Activated CD4-positive, alpha-beta memory T cell treated with anti-CD3 and anti-CD28 coated beads, Interleukin-2, amount 10 ng/mL, durations not matched to agents 7 days and 5 days (primary cell): ENCODE measurements around the gene IPCEF1. TPM values are rescaled to one million over a fixed set of nuclear protein-coding genes. Genes with fewer than 3 reads are reported as not detected.
"Not testable (repeated sequence)": the region's sequence is repeated elsewhere in the genome, so short reads cannot be mapped to it uniquely, and the experiment has no call there.

Experiments used
- CTCF ChIA-PET: fragments of 350-600 bp; sonication (Branson Sonifier 250); formaldehyde crosslinking; loops from one replicate; lab custom pipeline; 2021; ENCODE audit warnings: antibody characterized with exemption, inconsistent platforms; lab: Charles Lee
- POLR2A ChIA-PET: fragments of 350-600 bp; sonication (Branson Sonifier 250); formaldehyde crosslinking; loops from one replicate; lab custom pipeline; 2021; ENCODE audit warnings: antibody characterized with exemption; lab: Charles Lee
- DNase-seq: peaks from one replicate; pipeline ENCODE4 v3.0.0-alpha.2; 2020
- H3K27ac Mint-ChIP-seq: one replicate; pipeline ENCODE4 v1.8.0; 2021; ENCODE audit warnings: mild to moderate bottlenecking, mixed read lengths
- H3K27me3 Mint-ChIP-seq: one replicate; pipeline ENCODE4 v1.8.0; 2021; ENCODE audit warnings: mixed read lengths
- H3K36me3 Mint-ChIP-seq: one replicate; pipeline ENCODE4 v1.8.0; 2021; ENCODE audit warnings: low read depth, mixed read lengths
- H3K4me1 Mint-ChIP-seq: one replicate; pipeline ENCODE4 v1.8.0; 2021; ENCODE audit warnings: mixed read lengths
- H3K4me3 Mint-ChIP-seq: one replicate; pipeline ENCODE4 v1.8.0; 2021; ENCODE audit warnings: mild to moderate bottlenecking, mixed read lengths
- H3K9me3 Mint-ChIP-seq: one replicate; pipeline ENCODE4 v1.8.0; 2021; ENCODE audit warnings: mixed read lengths
- total RNA-seq, 2 experiments: library from RNA; stranded (reverse); gene quantifications; one replicate each; pipeline ENCODE4 v1.2.3, GENCODE V29; 2021

Gene IPCEF1
- total RNA-seq, 2 experiments from 2014 or later: 13.8 to 20.3 TPM

DNA sequence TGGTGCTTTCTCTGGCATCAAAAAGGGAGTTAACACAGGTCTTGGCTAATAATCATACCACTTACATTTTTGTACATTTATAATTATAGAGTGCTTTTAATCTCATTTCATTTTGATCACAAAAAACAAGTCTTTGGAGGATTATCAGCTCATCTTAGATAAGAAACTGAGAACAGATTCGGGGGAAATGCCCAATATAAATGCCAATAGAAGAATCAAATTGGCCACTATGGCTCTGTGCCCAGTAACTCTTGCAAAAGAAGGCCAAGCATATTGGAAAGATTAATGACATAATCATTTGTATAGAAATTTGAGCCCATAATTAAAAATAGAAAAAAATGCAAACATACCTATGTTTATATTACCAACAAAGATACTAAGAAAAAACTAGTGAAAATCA lies 42.5 kb downstream of the IPCEF1 start:
- Mint-ChIP-seq H3K4me3 (no peak overlapping the region), H3K4me1 (no peaks in the 10 kb centered on the region), H3K9me3 (no peaks in the 10 kb centered on the region), H3K36me3 (no peaks in the 10 kb centered on the region), H3K27ac (no peak overlapping the region), H3K27me3 (peaks cover 22% of the 10 kb centered on the region)
- CTCF ChIA-PET: interaction anchor here (1.6 kb wide), 1 partner anchor 36 kb away, joined by 3 read pairs; no protein-coding TSS in a partner anchor
- POLR2A ChIA-PET: no interaction called here
- no peak for DNase-seq

DNA sequence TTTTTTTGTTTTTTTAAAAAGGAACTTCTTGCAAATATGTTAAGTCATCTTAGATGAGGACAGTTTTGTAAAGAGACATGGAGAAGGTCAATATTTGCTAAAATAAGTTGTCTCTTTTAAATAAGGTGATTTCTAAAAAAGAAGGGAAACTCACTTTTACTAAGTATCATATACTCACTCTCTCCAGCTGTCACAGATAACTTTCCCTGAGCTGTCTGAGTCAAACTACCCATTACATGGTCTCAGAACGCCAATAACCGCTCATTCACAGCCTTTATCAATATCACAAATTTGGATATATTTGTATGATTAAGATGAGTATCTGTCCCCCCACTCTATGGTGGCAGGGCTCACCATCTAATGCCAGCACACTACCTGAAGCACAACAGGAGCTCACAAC lies 47.6 kb downstream of the IPCEF1 start:
- Mint-ChIP-seq H3K27ac (no peak overlapping the region), H3K9me3 (no peaks in the 10 kb centered on the region), H3K36me3 (no peaks in the 10 kb centered on the region), H3K27me3 (peaks cover 25% of the 10 kb centered on the region), H3K4me3 (no peak overlapping the region), H3K4me1 (no peaks in the 10 kb centered on the region)
- no peak for DNase-seq
- ChIA-PET CTCF (no interaction called here), POLR2A (no interaction called here)

DNA sequence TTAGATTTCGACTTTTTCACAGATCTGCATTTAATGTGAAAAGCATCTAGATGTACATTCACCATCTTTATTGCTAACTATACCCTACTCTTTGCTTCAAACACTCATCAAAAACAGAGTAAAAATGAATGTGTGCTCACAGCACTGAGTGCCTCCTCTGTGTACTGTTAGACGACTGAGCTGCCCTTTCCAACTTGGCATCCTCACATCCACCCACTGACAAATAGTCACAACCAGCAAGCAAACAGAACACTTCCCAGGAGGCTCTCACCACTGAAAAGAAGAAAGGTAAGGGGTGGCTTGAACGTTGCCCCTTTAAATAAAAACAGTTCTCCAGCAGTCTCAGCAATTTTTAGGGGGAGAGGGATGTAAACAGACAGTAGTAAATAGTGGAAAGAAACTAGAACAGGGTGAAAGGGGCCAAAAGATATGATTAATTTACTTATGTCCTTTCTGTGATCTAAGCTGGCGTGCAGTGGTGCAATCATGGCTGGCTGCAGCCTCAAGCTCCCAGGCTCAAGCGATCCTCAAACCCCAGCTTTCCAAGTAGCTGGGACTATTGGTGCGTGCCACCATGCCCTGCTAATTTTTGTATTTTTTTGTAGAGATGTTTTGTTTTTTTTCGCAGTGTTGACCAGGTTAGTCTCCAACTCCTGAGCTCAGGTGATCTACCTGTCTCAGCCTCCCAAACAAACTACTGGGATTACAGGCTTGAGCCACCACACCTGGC lies 48.7 kb downstream of the IPCEF1 start:
- Mint-ChIP-seq H3K4me3 (no peak overlapping the region), H3K4me1 (no peaks in the 10 kb centered on the region), H3K36me3 (no peaks in the 10 kb centered on the region), H3K27me3 (peaks cover 25% of the 10 kb centered on the region), H3K27ac (no peak overlapping the region), H3K9me3 (no peaks in the 10 kb centered on the region)
- no peak for DNase-seq
- ChIA-PET POLR2A (no interaction called here), CTCF (no interaction called here)

DNA sequence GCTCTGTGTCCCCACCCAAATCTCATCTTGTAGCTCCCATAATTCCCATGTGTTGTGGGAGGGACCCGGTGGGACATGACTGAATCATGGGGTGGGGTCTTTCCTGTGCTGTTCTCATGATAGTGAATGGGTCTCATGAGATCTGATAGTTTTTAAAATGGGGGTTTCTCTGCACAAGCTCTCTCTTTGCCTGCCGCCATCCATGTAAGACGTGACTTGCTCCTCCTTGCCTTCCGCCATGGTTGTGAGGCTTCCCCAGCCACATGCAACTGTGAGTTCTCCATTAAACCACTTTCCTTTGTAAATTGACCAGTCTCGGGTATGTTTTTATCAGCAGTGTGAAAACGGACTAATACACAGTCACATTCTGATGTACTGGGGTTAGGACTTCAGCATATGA lies 49.5 kb downstream of the IPCEF1 start:
- CTCF ChIA-PET, H3K9me3 Mint-ChIP-seq: not testable (repeated sequence)

DNA sequence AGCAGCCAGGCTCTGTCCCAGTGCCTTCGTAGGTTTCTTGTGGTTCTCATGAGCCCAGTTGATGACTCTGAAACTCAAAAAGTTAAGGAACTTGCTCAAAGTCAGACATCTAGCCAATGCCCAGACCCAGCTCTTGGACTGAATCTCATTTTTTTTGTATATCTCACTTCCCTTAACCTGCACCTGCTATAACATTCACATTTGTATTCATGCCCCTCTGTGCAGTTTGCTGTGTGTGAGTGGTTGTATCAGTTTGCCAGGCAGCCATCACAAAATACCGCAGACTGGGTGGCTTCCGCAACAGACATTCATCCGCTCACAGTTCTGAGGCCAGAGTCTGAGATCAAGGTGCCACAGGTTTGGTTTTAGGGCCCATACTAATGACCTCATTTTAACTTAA lies 49.9 kb downstream of the IPCEF1 start:
- DNase-seq: no peak
- H3K4me3 Mint-ChIP-seq: no peak overlapping the region
- no peaks in the 10 kb centered on the region for H3K36me3 Mint-ChIP-seq
- CTCF ChIA-PET: no interaction called here
- POLR2A ChIA-PET: no interaction called here
- H3K27me3 Mint-ChIP-seq: peaks cover 22% of the 10 kb centered on the region
- H3K4me1 Mint-ChIP-seq: peaks cover 9% of the 10 kb centered on the region
- no peak overlapping the region for H3K27ac Mint-ChIP-seq
- H3K9me3 Mint-ChIP-seq: no peaks in the 10 kb centered on the region

More for the DNA sequence above, 49.5 kb downstream of the IPCEF1 start:
- H3K27me3 Mint-ChIP-seq: peaks cover 25% of the 10 kb centered on the region
- H3K4me1 Mint-ChIP-seq, H3K36me3 Mint-ChIP-seq, H3K4me3 Mint-ChIP-seq, DNase-seq, H3K27ac Mint-ChIP-seq, POLR2A ChIA-PET: not testable (repeated sequence)

DNA sequence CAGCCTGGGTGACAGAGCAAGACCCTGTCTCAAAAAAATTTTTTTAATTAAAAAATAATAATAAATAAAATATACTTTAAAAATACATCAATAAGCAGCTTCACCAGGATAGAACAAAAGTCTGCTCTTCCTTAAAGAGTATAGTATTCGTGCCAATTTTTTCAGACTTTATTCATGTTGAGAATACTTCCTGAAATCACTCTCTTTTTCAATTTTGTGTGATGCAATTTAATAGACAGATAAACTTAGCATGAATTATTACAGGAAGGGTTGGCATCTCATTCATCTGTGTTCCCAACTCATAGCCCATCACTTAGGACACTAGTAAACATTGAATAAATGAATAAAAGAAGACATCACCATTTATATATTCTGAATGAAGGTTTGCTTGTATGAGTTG lies 52.4 kb downstream of the IPCEF1 start:
- Mint-ChIP-seq H3K27ac (no peak overlapping the region), H3K4me3 (no peak overlapping the region), H3K36me3 (no peaks in the 10 kb centered on the region), H3K27me3 (peaks cover 14% of the 10 kb centered on the region), H3K9me3 (no peaks in the 10 kb centered on the region), H3K4me1 (peaks cover 15% of the 10 kb centered on the region)
- CTCF ChIA-PET: no interaction called here
- POLR2A ChIA-PET: no interaction called here
- DNase-seq: no peak

- H3K9me3 Mint-ChIP-seq, POLR2A ChIA-PET: not testable (repeated sequence)
- peaks cover 11% of the 10 kb centered on the region for H3K27me3 Mint-ChIP-seq
These were observed 53.0 kb downstream of the IPCEF1 start for GRCh38 chr6:154303642-154304041.

GRCh38 chr6:154301839-154302752 lies 54.5 kb downstream of the IPCEF1 start:
- H3K4me3 Mint-ChIP-seq: no peak overlapping the region
- POLR2A ChIA-PET: interaction anchor here (0.7 kb wide), 1 partner anchor 55 kb away, joined by 6 read pairs; no protein-coding TSS in a partner anchor
- CTCF ChIA-PET: interaction anchor here (1.2 kb wide), 1 partner anchor 24 kb away, joined by 5 read pairs; no protein-coding TSS in a partner anchor
- no peaks in the 10 kb centered on the region for H3K36me3 Mint-ChIP-seq
- peak; percentile 37 for DNase-seq
- H3K27ac Mint-ChIP-seq: no peak overlapping the region
- peaks cover 6% of the 10 kb centered on the region for H3K27me3 Mint-ChIP-seq
- H3K4me1 Mint-ChIP-seq: peaks cover 26% of the 10 kb centered on the region
- H3K9me3 Mint-ChIP-seq: no peaks in the 10 kb centered on the region

More at GRCh38 chr6:154303642-154304041, 53.0 kb downstream of the IPCEF1 start:
- H3K36me3 Mint-ChIP-seq, DNase-seq, H3K4me3 Mint-ChIP-seq, CTCF ChIA-PET, H3K27ac Mint-ChIP-seq: not testable (repeated sequence)
- peaks cover 15% of the 10 kb centered on the region for H3K4me1 Mint-ChIP-seq

DNA sequence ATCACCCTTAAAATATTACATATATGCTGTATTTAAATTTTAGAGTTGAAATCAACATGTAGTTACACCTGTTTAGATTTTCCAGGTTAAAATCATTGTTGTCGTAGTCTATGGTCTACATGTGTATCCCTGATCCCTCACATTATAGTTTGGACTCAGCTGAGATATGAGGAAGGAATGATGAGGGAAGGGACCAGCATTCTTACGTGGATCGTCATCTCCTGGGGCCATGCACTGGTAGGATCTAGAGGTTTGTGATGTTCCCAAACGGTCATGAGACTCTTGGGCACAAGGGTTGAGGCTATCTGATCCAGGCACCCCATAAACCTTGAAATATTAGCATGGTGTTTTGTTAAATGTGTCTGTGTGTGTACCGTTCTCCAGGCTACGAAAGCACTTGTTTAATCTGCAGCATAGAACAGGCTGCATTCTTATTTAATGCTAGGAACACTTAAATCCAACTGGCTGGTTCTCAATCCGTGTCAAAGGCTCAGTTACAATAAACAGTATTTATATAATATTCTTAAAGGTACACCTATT lies 55.4 kb downstream of the IPCEF1 start:
- no peak for DNase-seq
- Mint-ChIP-seq H3K4me1 (peaks cover 26% of the 10 kb centered on the region), H3K27me3 (peaks cover 6% of the 10 kb centered on the region), H3K36me3 (no peaks in the 10 kb centered on the region), H3K4me3 (no peak overlapping the region), H3K27ac (no peak overlapping the region), H3K9me3 (no peaks in the 10 kb centered on the region)
- CTCF ChIA-PET: interaction anchor here (1.4 kb wide), 1 partner anchor 24 kb away, joined by 4 read pairs; no protein-coding TSS in a partner anchor
- POLR2A ChIA-PET: no interaction called here

DNA sequence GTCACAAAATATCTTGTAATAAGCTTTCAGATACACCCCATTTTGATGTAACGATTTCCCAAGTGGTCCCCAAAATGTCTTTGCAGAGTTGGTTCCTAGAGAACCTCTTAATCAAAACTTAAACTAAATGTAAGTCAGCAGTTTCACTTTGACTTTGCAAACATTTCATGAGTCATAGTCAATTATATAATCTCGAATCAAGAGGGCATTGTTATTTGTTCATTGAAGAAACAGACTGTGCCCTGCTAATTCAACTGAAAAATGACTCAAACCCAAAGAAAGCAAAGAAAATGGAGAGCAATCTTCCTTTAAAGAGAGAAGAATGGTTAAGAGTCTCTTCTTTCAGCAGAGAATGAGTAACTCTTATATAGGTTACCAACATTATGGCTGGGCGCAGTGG lies 58.3 kb downstream of the IPCEF1 start:
- Mint-ChIP-seq H3K4me3 (no peak overlapping the region), H3K4me1 (peaks cover 26% of the 10 kb centered on the region), H3K9me3 (no peaks in the 10 kb centered on the region), H3K36me3 (no peaks in the 10 kb centered on the region), H3K27ac (no peak overlapping the region), H3K27me3 (peaks cover 6% of the 10 kb centered on the region)
- CTCF ChIA-PET: no interaction called here
- no peak for DNase-seq
- POLR2A ChIA-PET: no interaction called here

- POLR2A ChIA-PET: no interaction called here
- H3K4me3 Mint-ChIP-seq: no peak overlapping the region
These were observed 58.9 kb downstream of the IPCEF1 start for GRCh38 chr6:154297721-154298120.

DNA sequence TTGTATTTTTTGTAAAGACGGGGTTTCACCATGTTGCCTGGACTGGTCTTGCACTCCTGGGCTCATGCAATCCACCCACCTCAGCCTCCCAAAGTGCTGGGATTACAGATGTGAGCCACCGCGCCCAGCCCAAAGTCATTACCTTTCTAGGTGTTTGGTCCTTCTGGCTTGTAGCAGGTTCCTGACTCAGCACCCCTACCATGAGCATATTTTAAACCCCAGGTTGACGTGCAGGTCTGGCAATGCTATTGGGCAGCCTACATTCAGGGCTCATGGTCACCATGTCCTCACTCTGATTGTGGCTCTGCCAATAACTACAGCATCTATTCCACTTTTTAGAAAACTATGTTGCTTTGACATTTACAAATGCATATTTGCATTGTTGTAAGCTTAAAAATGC lies 59.4 kb downstream of the IPCEF1 start:
- Mint-ChIP-seq H3K27ac (no peak overlapping the region), H3K9me3 (no peaks in the 10 kb centered on the region), H3K36me3 (no peaks in the 10 kb centered on the region), H3K4me1 (peaks cover 21% of the 10 kb centered on the region), H3K27me3 (peaks cover 6% of the 10 kb centered on the region), H3K4me3 (no peak overlapping the region)
- ChIA-PET POLR2A (no interaction called here), CTCF (no interaction called here)
- no peak for DNase-seq

More at GRCh38 chr6:154297721-154298120, 58.9 kb downstream of the IPCEF1 start:
- H3K9me3 Mint-ChIP-seq: no peaks in the 10 kb centered on the region
- H3K36me3 Mint-ChIP-seq: no peaks in the 10 kb centered on the region
- no peak overlapping the region for H3K27ac Mint-ChIP-seq
- CTCF ChIA-PET: interaction anchor here (0.5 kb wide), 1 partner anchor 38 kb away, joined by 3 read pairs; no protein-coding TSS in a partner anchor
- DNase-seq: no peak
- peaks cover 25% of the 10 kb centered on the region for H3K4me1 Mint-ChIP-seq
- peaks cover 6% of the 10 kb centered on the region for H3K27me3 Mint-ChIP-seq

- ChIA-PET POLR2A (no interaction called here), CTCF (no interaction called here)
- no peaks in the 10 kb centered on the region for H3K9me3 Mint-ChIP-seq
- H3K36me3 Mint-ChIP-seq: no peaks in the 10 kb centered on the region
- no peak for DNase-seq
- H3K27me3 Mint-ChIP-seq: peaks cover 2% of the 10 kb centered on the region
- no peak overlapping the region for H3K27ac Mint-ChIP-seq
- no peak overlapping the region for H3K4me3 Mint-ChIP-seq
- H3K4me1 Mint-ChIP-seq: peaks cover 11% of the 10 kb centered on the region
These were observed 60.9 kb downstream of the IPCEF1 start for GRCh38 chr6:154295733-154296132.
